ENCODE data around the gene MALT1. TPM values are rescaled to one million over a fixed set of nuclear protein-coding genes. Genes with fewer than 3 reads are reported as not detected.
A peak's percentile ranks its signal among the peaks of the same experiment; 100 is the strongest.

The MALT1 gene
- total and polyA plus RNA-seq, 2 experiments from 2014 or later, result 5.2 to 18.8 TPM

- TF ChIP-seq ZNF462 (CRISPR knock-in tag; IDR thresholded peaks at IDR 0.05) (no peak), REST (IDR thresholded peaks at IDR 0.05; ENCODE audit: unreplicated experiment) (no peak)
Observed at GRCh38 chr18:58645398-58645797, 25.9 kb upstream of the MALT1 start (continued).

GRCh38 chr18:58646334-58646862 lies 24.9 kb upstream of the MALT1 start:
- peak overlapping the region; percentile 22; the same call in 1 of the 2 replicates for H3K27ac Mint-ChIP-seq
- H3K27me3 Mint-ChIP-seq (ENCODE audit: insufficient read depth, low read depth, poor library complexity), result no peaks in the 10 kb centered on the region
- no peak overlapping the region for H3K27ac ChIP-seq (ENCODE audit: low read depth)
- TF ChIP-seq ZNF331 (CRISPR knock-in tag; IDR thresholded peaks at IDR 0.05; ENCODE audit: low read depth) (no peak), STAT1 (IDR thresholded peaks at IDR 0.05; ENCODE audit: unreplicated experiment) (no peak), CTCF (conservative IDR thresholded peaks at IDR 0.05; ENCODE audit: low read depth in 2 of 2) (no peak), POLR2AphosphoS5 (IDR thresholded peaks at IDR 0.05; ENCODE audit: low read depth) (no peak), JUNB (IDR thresholded peaks at IDR 0.05; ENCODE audit: unreplicated experiment) (no peak), REST (IDR thresholded peaks at IDR 0.05; ENCODE audit: unreplicated experiment) (no peak)

More at GRCh38 chr18:58646334-58646862, 24.9 kb upstream of the MALT1 start:
- DNase-seq (ENCODE audit: low spot score), result no peak
- Histone ChIP-seq H3F3A (replicated peaks; ENCODE audit: low read depth) (no peaks in the 10 kb centered on the region), H3K27me3 (ENCODE audit: insufficient read depth) (no peaks in the 10 kb centered on the region), H2AFZ (no peak overlapping the region), H3K4me1 (ENCODE audit: insufficient read depth) (peaks cover 8% of the 10 kb centered on the region), H3K4me2 (no peak overlapping the region), H4K20me1 (replicated peaks; ENCODE audit: insufficient read depth) (no peaks in the 10 kb centered on the region), H3K36me3 (ENCODE audit: insufficient read depth) (no peaks in the 10 kb centered on the region; the same call in 1 of the 2 replicates), H3K4me3 (no peak overlapping the region), H3K79me2 (replicated peaks; ENCODE audit: insufficient read depth) (no peaks in the 10 kb centered on the region), H3K9me2 (ENCODE audit: insufficient read depth) (no peaks in the 10 kb centered on the region)
- Mint-ChIP-seq H3K4me1 (peaks cover 7% of the 10 kb centered on the region; the same call in 2 of the 3 replicates), H3K36me3 (ENCODE audit: low read depth) (no peaks in the 10 kb centered on the region), H3K9me3 (no peaks in the 10 kb centered on the region; the same call in 1 of the 3 replicates), H3K4me3 (no peak overlapping the region)
- no peak; the same call in none of the 3 replicates for ATAC-seq
